Brain microvascular endothelial cell (primary cell): Measurements from ENCODE around the gene B4GALNT3.

Experiments
- DNase-seq: peaks from one replicate; pipeline ENCODE4 v3.0.0-alpha.2; 2020
- H3K27ac ChIP-seq: fragments of 250-450 bp; sonication (Bioruptor Pico); 2 replicates; pipeline ENCODE4 v1.5.1; 2020; ENCODE audit warnings: mild to moderate bottlenecking, moderate library complexity
- H3K27me3 ChIP-seq: fragments of 250-450 bp; sonication (Bioruptor Pico); replicated peaks from 2 replicates; pipeline ENCODE4 v1.5.1; 2020; ENCODE audit warnings: mild to moderate bottlenecking
- H3K36me3 ChIP-seq: fragments of 250-450 bp; sonication (Bioruptor Pico); replicated peaks from 2 replicates; pipeline ENCODE4 v1.5.1; 2020; ENCODE audit warnings: mild to moderate bottlenecking
- H3K4me3 ChIP-seq: 2 replicates; pipeline ENCODE4 v1.5.1; 2011; ENCODE audit warnings: low read depth, mild to moderate bottlenecking, control low read depth, low read length, moderate library complexity
- in situ Hi-C: cut with HindIII; loops from 2 replicates; pipeline ENCODE4 v1.10.0; 2017; ENCODE audit warnings: low sequenced_read_pairs, low pct_ligation_motif_present
- TF ChIP-seq, protein P1 (sequence below): IDR thresholded peaks from 2 replicates; pipeline ENCODE4 v1.5.1; 2011; ENCODE audit warnings: low read depth, mild to moderate bottlenecking, moderate library complexity, low read length, control low read depth, inconsistent platforms; ENCODE audit errors: missing control alignments

The B4GALNT3 gene

GRCh38 chr12:563250-563781 is 103.6 kb downstream of the B4GALNT3 start:
- Histone ChIP-seq H3K4me3 (no peak overlapping the region), H3K27ac (no peak overlapping the region), H3K36me3 (no peaks in the 10 kb centered on the region), H3K27me3 (peaks cover 2% of the 10 kb centered on the region)
- in situ Hi-C loops, result no loop called here
- no peak for DNase-seq
- TF ChIP-seq, protein P1, sequence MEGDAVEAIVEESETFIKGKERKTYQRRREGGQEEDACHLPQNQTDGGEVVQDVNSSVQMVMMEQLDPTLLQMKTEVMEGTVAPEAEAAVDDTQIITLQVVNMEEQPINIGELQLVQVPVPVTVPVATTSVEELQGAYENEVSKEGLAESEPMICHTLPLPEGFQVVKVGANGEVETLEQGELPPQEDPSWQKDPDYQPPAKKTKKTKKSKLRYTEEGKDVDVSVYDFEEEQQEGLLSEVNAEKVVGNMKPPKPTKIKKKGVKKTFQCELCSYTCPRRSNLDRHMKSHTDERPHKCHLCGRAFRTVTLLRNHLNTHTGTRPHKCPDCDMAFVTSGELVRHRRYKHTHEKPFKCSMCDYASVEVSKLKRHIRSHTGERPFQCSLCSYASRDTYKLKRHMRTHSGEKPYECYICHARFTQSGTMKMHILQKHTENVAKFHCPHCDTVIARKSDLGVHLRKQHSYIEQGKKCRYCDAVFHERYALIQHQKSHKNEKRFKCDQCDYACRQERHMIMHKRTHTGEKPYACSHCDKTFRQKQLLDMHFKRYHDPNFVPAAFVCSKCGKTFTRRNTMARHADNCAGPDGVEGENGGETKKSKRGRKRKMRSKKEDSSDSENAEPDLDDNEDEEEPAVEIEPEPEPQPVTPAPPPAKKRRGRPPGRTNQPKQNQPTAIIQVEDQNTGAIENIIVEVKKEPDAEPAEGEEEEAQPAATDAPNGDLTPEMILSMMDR, result no peak

GRCh38 chr12:563787-564298 is 104.1 kb downstream of the B4GALNT3 start:
- Histone ChIP-seq H3K36me3 (no peaks in the 10 kb centered on the region), H3K4me3 (no peak overlapping the region), H3K27ac (no peak overlapping the region), H3K27me3 (peaks cover 2% of the 10 kb centered on the region)
- no peak for DNase-seq
- in situ Hi-C loops, result no loop called here
- TF ChIP-seq, protein P1, result no peak

DNA sequence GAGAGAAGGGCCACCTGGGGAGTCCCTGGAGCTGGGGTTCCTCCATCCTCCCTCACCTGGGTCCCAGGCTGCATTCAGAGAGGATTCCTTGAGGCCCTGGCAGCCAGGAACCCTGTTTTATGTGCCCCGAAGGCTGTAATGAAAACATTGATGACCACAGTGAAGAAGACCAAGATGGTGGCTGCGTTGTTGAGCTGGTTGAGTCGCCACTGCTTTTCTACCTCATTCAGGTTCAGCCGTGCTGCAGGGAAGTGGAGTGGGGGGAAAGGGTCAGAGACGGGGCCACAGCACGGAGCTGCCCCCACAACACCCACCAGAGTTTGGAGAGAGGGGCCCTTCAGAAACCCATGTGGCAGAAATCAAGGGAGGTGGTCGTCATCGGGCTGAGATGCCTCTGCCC is 105.4 kb downstream of the B4GALNT3 start:
- Histone ChIP-seq H3K27me3 (no peaks in the 10 kb centered on the region), H3K4me3 (no peak overlapping the region), H3K27ac (no peak overlapping the region), H3K36me3 (no peaks in the 10 kb centered on the region)
- in situ Hi-C loops, result no loop called here
- DNase-seq, result no peak
- TF ChIP-seq, protein P1, result no peak

- in situ Hi-C loops, result no loop called here
- no peak for DNase-seq
- H3K36me3 ChIP-seq, result no peaks in the 10 kb centered on the region
- TF ChIP-seq, protein P1, result no peak
- H3K4me3 ChIP-seq, result no peak overlapping the region
- H3K27ac ChIP-seq, result no peak overlapping the region
- H3K27me3 ChIP-seq, result no peaks in the 10 kb centered on the region
Measured at GRCh38 chr12:565589-566105, 105.9 kb downstream of the B4GALNT3 start.

DNA sequence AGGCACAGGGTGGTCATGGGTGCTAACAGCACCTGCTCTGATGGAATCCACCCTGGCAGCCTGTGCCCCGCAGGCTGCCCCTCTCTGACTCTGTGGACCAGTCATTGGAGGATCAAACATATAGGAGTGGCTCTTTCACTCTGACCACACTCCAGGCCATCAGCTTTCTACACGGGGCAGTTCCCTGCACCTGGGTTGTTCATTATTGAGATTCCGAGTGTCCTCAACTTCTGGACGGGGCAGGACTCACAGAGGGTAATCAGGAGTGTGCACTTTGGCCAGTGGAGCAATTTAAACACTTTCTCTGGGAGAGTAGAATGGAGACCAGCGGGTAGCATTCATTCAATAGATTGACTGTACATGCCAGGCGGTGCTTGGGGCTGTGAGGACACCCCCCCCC is 108.7 kb downstream of the B4GALNT3 start:
- no peaks in the 10 kb centered on the region for H3K36me3 ChIP-seq
- TF ChIP-seq, protein P1, result no peak
- no peaks in the 10 kb centered on the region for H3K27me3 ChIP-seq
- H3K4me3 ChIP-seq, result no peak overlapping the region
- no peak overlapping the region for H3K27ac ChIP-seq
- DNase-seq, result no peak
- in situ Hi-C loops, result no loop called here
